Left lung (tissue), 10 donors: Measurements from ENCODE around the gene IL1RL2. TPM values are rescaled to one million over a fixed set of nuclear protein-coding genes. Genes with fewer than 3 reads are reported as not detected.
A peak's percentile ranks its signal among the peaks of the same experiment; 100 is the strongest.

ENCODE experiments used
- ATAC-seq: fragments of 200-7000 bp; cut with Tn5 transposase; one replicate; pipeline ENCODE4 v1.9.1; 2020; ENCODE audit warnings: moderate library complexity
- DNase-seq, 4 donors: peaks; one replicate each; pipeline ENCODE4 v3.0.0-alpha.2; 2013 to 2020
- H3K27ac ChIP-seq, 2 donors: fragments of 200-600 bp; sonication (generic) in 1 of 2; one replicate each; pipeline versions ENCODE4 v1.5.0 to v1.8.0; 2020 to 2021
- H3K27me3 ChIP-seq, 2 donors: fragments of 200-600 bp; sonication (generic) in 1 of 2; one replicate each; pipeline versions ENCODE4 v1.5.0 to v1.8.0; 2020 to 2021
- H3K36me3 ChIP-seq, 2 donors: fragments of 200-600 bp; sonication (generic) in 1 of 2; one replicate each; pipeline versions ENCODE4 v1.5.0 to v1.8.0; 2020 to 2021
- H3K4me1 ChIP-seq, 2 donors: fragments of 200-600 bp; one replicate each; pipeline ENCODE4 v1.8.0; 2021
- H3K4me3 ChIP-seq, 2 donors: fragments of 200-600 bp; sonication (generic) in 1 of 2; one replicate each; pipeline versions ENCODE4 v1.5.0 to v1.8.0; 2020 to 2021; ENCODE audit warnings: mild to moderate bottlenecking in 1 of 2
- H3K9me3 ChIP-seq, 2 donors: fragments of 200-600 bp; sonication (generic) in 1 of 2; one replicate each; pipeline versions ENCODE4 v1.5.0 to v1.8.0; 2020 to 2021
- intact Hi-C, 2 donors: fragments of 100-400 bp; cut with DNase I; formaldehyde crosslinking; loops; one replicate each; pipeline versions ENCODE4 v1.11.2 to v1.14.2; 2022
- polyA plus RNA-seq, 6 donors: library from polyadenylated mRNA; unstranded; fragments of 120-200 nt; gene quantifications; one replicate each; pipeline ENCODE4 v1.2.1, GENCODE V29; 2013; ENCODE audit not compliant: insufficient read length in 6 of 6
- total RNA-seq, 2 donors: library from RNA; stranded (reverse); fragmentation: NEBNext Ultra II Directional; extraction: Animal tissue kit (Norgen Biotek cat#: 25700); gene quantifications; one replicate each; pipeline ENCODE4 v1.2.1, GENCODE V29; 2021
- TF ChIP-seq, protein P1 (sequence below), 2 donors: fragments of 200-600 bp; sonication (generic) in 1 of 2; IDR thresholded peaks; one replicate each; pipeline versions ENCODE4 v1.5.0 to v1.8.0; 2021; ENCODE audit warnings: antibody characterized with exemption in 2 of 2
- donor health status: DM: no; HTN: yes; CAD: no.
- donor health status: DM: no; HTN: no; CAD: no.

IL1RL2 gene
- total and polyA plus RNA-seq, 8 donors = 0.91 to 2.5 (median 1.5) TPM

DNA sequence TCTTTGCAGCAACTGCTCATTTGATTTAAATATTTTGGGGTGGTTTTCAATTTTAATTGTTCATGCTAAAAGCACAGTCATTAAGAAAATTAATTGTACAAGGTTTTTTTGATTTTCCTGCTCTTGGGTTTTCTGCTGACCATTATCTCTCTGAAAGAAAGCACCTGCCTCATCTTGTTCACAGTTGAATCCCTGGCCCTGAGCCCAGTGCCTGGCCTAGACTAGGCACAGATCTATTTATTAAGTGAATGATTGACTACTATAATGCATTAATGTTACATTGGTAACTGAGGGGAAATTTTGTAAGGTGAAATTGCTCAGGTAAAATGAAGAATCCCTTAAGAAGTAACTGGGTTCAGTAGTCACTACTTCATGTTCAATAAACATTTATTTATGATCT lies 22.0 kb downstream of the IL1RL2 start:
- H3K9me3 ChIP-seq = peaks cover 0 to 4% of the 10 kb centered on the region in 2 donors
- ATAC-seq (no peak), DNase-seq (no peak)
- H3K27me3 ChIP-seq = no peaks in the 10 kb centered on the region
- TF ChIP-seq, protein P1, sequence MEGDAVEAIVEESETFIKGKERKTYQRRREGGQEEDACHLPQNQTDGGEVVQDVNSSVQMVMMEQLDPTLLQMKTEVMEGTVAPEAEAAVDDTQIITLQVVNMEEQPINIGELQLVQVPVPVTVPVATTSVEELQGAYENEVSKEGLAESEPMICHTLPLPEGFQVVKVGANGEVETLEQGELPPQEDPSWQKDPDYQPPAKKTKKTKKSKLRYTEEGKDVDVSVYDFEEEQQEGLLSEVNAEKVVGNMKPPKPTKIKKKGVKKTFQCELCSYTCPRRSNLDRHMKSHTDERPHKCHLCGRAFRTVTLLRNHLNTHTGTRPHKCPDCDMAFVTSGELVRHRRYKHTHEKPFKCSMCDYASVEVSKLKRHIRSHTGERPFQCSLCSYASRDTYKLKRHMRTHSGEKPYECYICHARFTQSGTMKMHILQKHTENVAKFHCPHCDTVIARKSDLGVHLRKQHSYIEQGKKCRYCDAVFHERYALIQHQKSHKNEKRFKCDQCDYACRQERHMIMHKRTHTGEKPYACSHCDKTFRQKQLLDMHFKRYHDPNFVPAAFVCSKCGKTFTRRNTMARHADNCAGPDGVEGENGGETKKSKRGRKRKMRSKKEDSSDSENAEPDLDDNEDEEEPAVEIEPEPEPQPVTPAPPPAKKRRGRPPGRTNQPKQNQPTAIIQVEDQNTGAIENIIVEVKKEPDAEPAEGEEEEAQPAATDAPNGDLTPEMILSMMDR (IDR thresholded peaks at IDR 0.05) = no peak
- no peak overlapping the region for H3K4me3 ChIP-seq
- H3K4me1 ChIP-seq = no peaks in the 10 kb centered on the region
- no peak overlapping the region for H3K27ac ChIP-seq
- H3K36me3 ChIP-seq = no peaks in the 10 kb centered on the region
- intact Hi-C loops = no loop called here

GRCh38 chr2:102209474-102209873 lies 22.7 kb downstream of the IL1RL2 start:
- no peaks in the 10 kb centered on the region for H3K36me3 ChIP-seq
- intact Hi-C loops = no loop called here
- no peaks in the 10 kb centered on the region for H3K27me3 ChIP-seq
- TF ChIP-seq, protein P1 (IDR thresholded peaks at IDR 0.05) = no peak
- no peak overlapping the region for H3K27ac ChIP-seq
- peaks cover 0 to 2% of the 10 kb centered on the region in 2 donors for H3K9me3 ChIP-seq
- H3K4me3 ChIP-seq = no peak overlapping the region
- DNase-seq (no peak), ATAC-seq (no peak)
- H3K4me1 ChIP-seq = no peaks in the 10 kb centered on the region

- no peak for DNase-seq
- Histone ChIP-seq H3K27ac (no peak overlapping the region), H3K9me3 (peaks cover 0 to 32% of the 10 kb centered on the region in 2 donors), H3K4me1 (no peaks in the 10 kb centered on the region), H3K36me3 (no peaks in the 10 kb centered on the region), H3K27me3 (no peaks in the 10 kb centered on the region), H3K4me3 (no peak overlapping the region)
- TF ChIP-seq, protein P1 (IDR thresholded peaks at IDR 0.05) = no peak
- no peak for ATAC-seq
- intact Hi-C loops = no loop called here
These were observed 30.2 kb downstream of the IL1RL2 start for GRCh38 chr2:102217032-102217431.

- Histone ChIP-seq H3K27ac (no peak overlapping the region), H3K4me3 (no peak overlapping the region), H3K9me3 (no peaks in the 10 kb centered on the region), H3K27me3 (no peaks in the 10 kb centered on the region), H3K4me1 (peaks cover 16 to 54% of the 10 kb centered on the region in 2 donors), H3K36me3 (peaks cover 0 to 3% of the 10 kb centered on the region in 2 donors)
- ATAC-seq (no peak), DNase-seq (no peak)
- TF ChIP-seq, protein P1 (IDR thresholded peaks at IDR 0.05) = no peak
- intact Hi-C loops = no loop called here
These were observed 38.3 kb downstream of the IL1RL2 start for GRCh38 chr2:102224824-102225739.

- Histone ChIP-seq H3K27me3 (no peaks in the 10 kb centered on the region), H3K4me3 (no peak overlapping the region), H3K9me3 (no peaks in the 10 kb centered on the region), H3K27ac (peak overlapping the region; percentile 91 to 96), H3K36me3 (peaks cover 0 to 3% of the 10 kb centered on the region in 2 donors), H3K4me1 (peaks cover 16 to 55% of the 10 kb centered on the region in 2 donors)
- intact Hi-C loops = no loop called here
- DNase-seq (no peak), ATAC-seq (no peak)
- TF ChIP-seq, protein P1 (IDR thresholded peaks at IDR 0.05) = no peak
These were observed 39.3 kb downstream of the IL1RL2 start for GRCh38 chr2:102226171-102226570.
